A673 (cell line): ENCODE data around the gene ACOXL. TPM values are rescaled to one million over a fixed set of nuclear protein-coding genes. Genes with fewer than 3 reads are reported as not detected.

ENCODE experiments used
- BruUV-seq: library from RNA; stranded (reverse); fragments of 400-500 nt; replicated peaks from 2 replicates; lab custom pipeline; 2021; lab: Mats Ljungman, UMichigan
- CTCF ChIA-PET: fragments of 300-600 bp; sonication (Branson Sonifier 250); formaldehyde crosslinking; loops from one replicate; lab custom pipeline; 2022; ENCODE audit warnings: antibody characterized with exemption; lab: Charles Lee
- POLR2A ChIA-PET: fragments of 300-600 bp; sonication (Branson Sonifier 250); formaldehyde crosslinking; loops from one replicate; lab custom pipeline; 2022; ENCODE audit warnings: antibody characterized with exemption; ENCODE audit not compliant: low non-redundant PET; lab: Charles Lee
- DNase-seq: peaks from one replicate; pipeline ENCODE4 v3.0.0-alpha.2; 2015; ENCODE audit warnings: low spot score
- H3K27ac ChIP-seq: fragments of 200-600 bp; sonication (generic); 2 replicates; pipeline ENCODE4 v1.5.1; 2016; ENCODE audit warnings: mixed run types, low read depth, mild to moderate bottlenecking, mixed read lengths, antibody characterized with exemption, low read length; ENCODE audit not compliant: poor library complexity, severe bottlenecking
- H3K27me3 ChIP-seq: fragments of 200-600 bp; sonication (generic); replicated peaks from 2 replicates; pipeline ENCODE4 v1.6.1; 2017; ENCODE audit warnings: mixed run types, low read depth, mild to moderate bottlenecking, mixed read lengths, antibody characterized with exemption, low read length; ENCODE audit not compliant: insufficient read depth, poor library complexity
- H3K36me3 ChIP-seq: fragments of 200-600 bp; sonication (generic); 2 replicates; pipeline ENCODE4 v1.6.1; 2016; ENCODE audit warnings: mixed run types, mild to moderate bottlenecking, mixed read lengths, antibody characterized with exemption, low read length; ENCODE audit not compliant: insufficient read depth, poor library complexity, severe bottlenecking
- H3K4me1 ChIP-seq: fragments of 200-600 bp; sonication (generic); 2 replicates; pipeline ENCODE4 v1.6.1; 2017; ENCODE audit warnings: mixed run types, mild to moderate bottlenecking, mixed read lengths, antibody characterized with exemption, low read length; ENCODE audit not compliant: insufficient read depth, poor library complexity, severe bottlenecking
- H3K4me3 ChIP-seq: fragments of 200-600 bp; sonication (generic); 2 replicates; pipeline ENCODE4 v1.5.1; 2016; ENCODE audit warnings: low read depth, mixed run types, mild to moderate bottlenecking, mixed read lengths, low read length; ENCODE audit not compliant: poor library complexity, severe bottlenecking
- H3K9me3 ChIP-seq: fragments of 200-600 bp; sonication (generic); 2 replicates; pipeline ENCODE4 v1.6.1; 2016; ENCODE audit warnings: mixed run types, low read depth, mild to moderate bottlenecking, mixed read lengths, antibody characterized with exemption, low read length; ENCODE audit not compliant: poor library complexity, severe bottlenecking
- EZH2 ChIP-seq: fragments of 200-600 bp; sonication (generic); IDR thresholded peaks from 2 replicates; pipeline ENCODE4 v1.6.1; 2017; ENCODE audit warnings: borderline replicate concordance, low read depth, mild to moderate bottlenecking, mixed read lengths, antibody characterized with exemption, low read length; ENCODE audit not compliant: poor library complexity, severe bottlenecking
- intact Hi-C: fragments of 100-400 bp; cut with micrococcal nuclease; formaldehyde crosslinking; loops from one replicate; pipeline ENCODE4 v1.10.0; 2022; ENCODE audit not compliant: unreplicated experiment
- total RNA-seq: library from RNA; stranded (reverse); gene quantifications from 2 replicates; pipeline ENCODE4 v1.2.3, GENCODE V29; 2021
- TF ChIP-seq, protein P1 (sequence below): fragments of 300-800, 200-600 bp; sonication (generic); conservative IDR thresholded peaks from 2 replicates; pipeline ENCODE4 v1.5.1; 2017; ENCODE audit warnings: low read depth, mild to moderate bottlenecking, antibody characterized with exemption, low read length, moderate library complexity, mixed read lengths

The ACOXL gene
- total RNA-seq, 1 experiment from 2014 or later = not detected

- BruUV-seq = no TSS peak
- Histone ChIP-seq H3K27ac (no peak overlapping the region), H3K4me3 (no peak overlapping the region), H3K36me3 (no peaks in the 10 kb centered on the region), H3K27me3 (peaks cover 12% of the 10 kb centered on the region), H3K9me3 (no peaks in the 10 kb centered on the region), H3K4me1 (no peaks in the 10 kb centered on the region)
- CTCF ChIA-PET = no interaction called here
- TF ChIP-seq, protein P1, sequence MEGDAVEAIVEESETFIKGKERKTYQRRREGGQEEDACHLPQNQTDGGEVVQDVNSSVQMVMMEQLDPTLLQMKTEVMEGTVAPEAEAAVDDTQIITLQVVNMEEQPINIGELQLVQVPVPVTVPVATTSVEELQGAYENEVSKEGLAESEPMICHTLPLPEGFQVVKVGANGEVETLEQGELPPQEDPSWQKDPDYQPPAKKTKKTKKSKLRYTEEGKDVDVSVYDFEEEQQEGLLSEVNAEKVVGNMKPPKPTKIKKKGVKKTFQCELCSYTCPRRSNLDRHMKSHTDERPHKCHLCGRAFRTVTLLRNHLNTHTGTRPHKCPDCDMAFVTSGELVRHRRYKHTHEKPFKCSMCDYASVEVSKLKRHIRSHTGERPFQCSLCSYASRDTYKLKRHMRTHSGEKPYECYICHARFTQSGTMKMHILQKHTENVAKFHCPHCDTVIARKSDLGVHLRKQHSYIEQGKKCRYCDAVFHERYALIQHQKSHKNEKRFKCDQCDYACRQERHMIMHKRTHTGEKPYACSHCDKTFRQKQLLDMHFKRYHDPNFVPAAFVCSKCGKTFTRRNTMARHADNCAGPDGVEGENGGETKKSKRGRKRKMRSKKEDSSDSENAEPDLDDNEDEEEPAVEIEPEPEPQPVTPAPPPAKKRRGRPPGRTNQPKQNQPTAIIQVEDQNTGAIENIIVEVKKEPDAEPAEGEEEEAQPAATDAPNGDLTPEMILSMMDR = no peak
- TF ChIP-seq EZH2 = no peak
- DNase-seq = no peak
- POLR2A ChIA-PET = no interaction called here
- intact Hi-C loops = no loop called here
These were observed 237.8 kb downstream of the ACOXL start for GRCh38 chr2:110970201-110970600.

DNA sequence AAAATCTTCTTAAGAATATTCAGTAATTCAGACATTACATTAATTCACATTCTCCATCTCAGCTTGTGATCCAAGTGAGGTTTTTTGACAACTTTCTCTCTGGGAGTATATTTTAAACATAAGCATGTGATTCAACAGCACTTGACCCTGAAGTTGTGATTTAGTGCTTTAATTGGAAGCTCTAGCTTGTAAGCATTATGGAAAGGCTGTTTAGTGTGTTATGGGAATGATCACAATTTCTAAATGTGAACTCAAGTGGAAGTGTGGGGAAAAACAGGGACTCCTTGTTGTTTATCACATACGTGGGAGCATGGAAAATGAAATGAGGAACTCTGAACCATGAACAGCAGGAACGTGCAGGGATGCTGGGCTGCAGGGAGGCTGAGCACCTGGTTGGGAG lies 239.4 kb downstream of the ACOXL start:
- intact Hi-C loops = no loop called here
- POLR2A ChIA-PET = no interaction called here
- TF ChIP-seq, protein P1 = no peak
- TF ChIP-seq EZH2 = no peak
- Histone ChIP-seq H3K9me3 (no peaks in the 10 kb centered on the region), H3K36me3 (no peaks in the 10 kb centered on the region), H3K4me1 (no peaks in the 10 kb centered on the region), H3K4me3 (no peak overlapping the region), H3K27me3 (peaks cover 12% of the 10 kb centered on the region), H3K27ac (no peak overlapping the region)
- CTCF ChIA-PET = no interaction called here
- DNase-seq = no peak
- no TSS peak for BruUV-seq

DNA sequence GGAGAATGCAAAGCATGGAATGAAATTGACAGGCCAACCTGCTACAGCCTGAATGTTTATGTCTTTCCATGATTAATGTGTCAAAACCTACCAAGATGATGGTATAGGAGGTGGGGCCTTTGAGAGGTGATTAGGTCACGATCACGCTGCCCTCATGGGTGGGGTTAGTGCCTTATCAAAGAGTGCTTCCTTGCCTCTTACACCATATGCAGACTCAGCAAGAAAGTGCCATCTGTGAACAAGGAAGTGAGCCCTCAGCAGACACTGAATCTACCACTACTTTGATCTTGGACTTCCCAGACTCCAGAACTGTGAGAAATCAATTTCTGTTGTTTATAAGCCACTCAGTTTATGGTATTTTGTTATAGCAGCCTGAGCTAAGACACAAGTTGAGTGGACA lies 240.9 kb downstream of the ACOXL start:
- H3K27me3 ChIP-seq = peaks cover 12% of the 10 kb centered on the region
- ChIA-PET POLR2A (no interaction called here), CTCF (interaction anchor here (0.6 kb wide), 1 partner anchor 134 kb away, joined by 3 read pairs; no protein-coding TSS in a partner anchor)
- H3K9me3 ChIP-seq = no peaks in the 10 kb centered on the region
- H3K4me3 ChIP-seq = no peak overlapping the region
- intact Hi-C loops = no loop called here
- no peaks in the 10 kb centered on the region for H3K36me3 ChIP-seq
- no peak overlapping the region for H3K27ac ChIP-seq
- no peaks in the 10 kb centered on the region for H3K4me1 ChIP-seq
- no TSS peak for BruUV-seq
- DNase-seq = no peak
- TF ChIP-seq EZH2 = no peak
- TF ChIP-seq, protein P1 = no peak
